OCI-LY1 (cell line): ENCODE data around the gene UMODL1.
A peak's percentile ranks its signal among the peaks of the same experiment; 100 is the strongest.

Experiments
- H2AFZ ChIP-seq: fragments of 200-600 bp; sonication (generic), shearing (Covaris generic); 2 replicates; pipeline ENCODE4 v1.6.0; 2014; ENCODE audit warnings: antibody characterized with exemption, mild to moderate bottlenecking, low read length
- H3F3A ChIP-seq: fragments of 200-600 bp; sonication (generic), shearing (Covaris generic); 2 replicates; pipeline ENCODE4 v1.6.0; 2014; ENCODE audit warnings: mild to moderate bottlenecking, antibody characterized with exemption, low read length, moderate library complexity; ENCODE audit not compliant: insufficient read depth
- H3K27ac ChIP-seq: fragments of 200-600 bp; sonication (generic); 2 replicates; pipeline ENCODE4 v1.5.1; 2014; ENCODE audit warnings: low read length, mixed run types, mild to moderate bottlenecking, low read depth; ENCODE audit not compliant: poor library complexity, severe bottlenecking
- H3K27me3 ChIP-seq: fragments of 200-600 bp; sonication (generic); 2 replicates; pipeline ENCODE4 v1.6.0; 2014; ENCODE audit warnings: antibody characterized with exemption, mild to moderate bottlenecking, low read length, moderate library complexity; ENCODE audit not compliant: insufficient read depth
- H3K36me3 ChIP-seq: fragments of 200-600 bp; sonication (generic); 2 replicates; pipeline ENCODE4 v1.6.1; 2014; ENCODE audit warnings: mild to moderate bottlenecking, antibody characterized with exemption, low read length, moderate library complexity, mixed read lengths; ENCODE audit not compliant: insufficient read depth
- H3K4me1 ChIP-seq: fragments of 200-600 bp; sonication (generic); 2 replicates; pipeline ENCODE4 v1.5.1; 2014; ENCODE audit warnings: mild to moderate bottlenecking, low read length, moderate library complexity; ENCODE audit not compliant: insufficient read depth, severe bottlenecking
- H3K4me2 ChIP-seq: fragments of 200-600 bp; sonication (generic), shearing (Covaris generic); 2 replicates; pipeline ENCODE4 v1.6.1; 2014; ENCODE audit warnings: low read length
- H3K4me3 ChIP-seq: fragments of 200-600 bp; sonication (generic); 2 replicates; pipeline ENCODE4 v1.5.1; 2014; ENCODE audit warnings: low read length, low read depth, mild to moderate bottlenecking, mixed read lengths; ENCODE audit not compliant: poor library complexity, severe bottlenecking
- H3K79me2 ChIP-seq: fragments of 200-600 bp; shearing (Covaris generic); 2 replicates; pipeline ENCODE4 v1.6.1; 2016; ENCODE audit warnings: mixed run types, low read length, mixed read lengths; ENCODE audit not compliant: insufficient read depth
- H3K9ac ChIP-seq: fragments of 200-600 bp; sonication (generic), shearing (Covaris generic); 2 replicates; pipeline ENCODE4 v1.6.1; 2014; ENCODE audit warnings: mild to moderate bottlenecking, low read length, mixed read lengths
- H3K9me2 ChIP-seq: fragments of 200-600 bp; sonication (generic), shearing (Covaris generic); 2 replicates; pipeline ENCODE4 v1.6.1; 2014; ENCODE audit warnings: low read depth, mild to moderate bottlenecking, low read length, mixed read lengths
- H3K9me3 ChIP-seq: fragments of 200-600 bp; shearing (Covaris generic); 2 replicates; pipeline ENCODE4 v1.6.1; 2014; ENCODE audit warnings: low read length, mixed read lengths
- H4K20me1 ChIP-seq: fragments of 200-600 bp; sonication (generic), shearing (Covaris generic); 2 replicates; pipeline ENCODE4 v1.6.0; 2016; ENCODE audit warnings: mild to moderate bottlenecking, low read length; ENCODE audit not compliant: insufficient read depth
- EZH2 ChIP-seq: fragments of 200-600 bp; sonication (generic), shearing (Covaris generic); IDR thresholded peaks from 2 replicates; pipeline ENCODE4 v1.8.0; 2017; ENCODE audit warnings: borderline replicate concordance, mixed run types, mild to moderate bottlenecking, antibody characterized with exemption, low read length, moderate library complexity, mixed read lengths
- TF ChIP-seq, protein P1 (sequence below): fragments of 200-600 bp; sonication (generic), shearing (Covaris generic); IDR thresholded peaks from 2 replicates; pipeline ENCODE4 v1.5.1; 2017; ENCODE audit warnings: mild to moderate bottlenecking, antibody characterized with exemption, low read length, moderate library complexity, mixed read lengths

UMODL1 gene

DNA sequence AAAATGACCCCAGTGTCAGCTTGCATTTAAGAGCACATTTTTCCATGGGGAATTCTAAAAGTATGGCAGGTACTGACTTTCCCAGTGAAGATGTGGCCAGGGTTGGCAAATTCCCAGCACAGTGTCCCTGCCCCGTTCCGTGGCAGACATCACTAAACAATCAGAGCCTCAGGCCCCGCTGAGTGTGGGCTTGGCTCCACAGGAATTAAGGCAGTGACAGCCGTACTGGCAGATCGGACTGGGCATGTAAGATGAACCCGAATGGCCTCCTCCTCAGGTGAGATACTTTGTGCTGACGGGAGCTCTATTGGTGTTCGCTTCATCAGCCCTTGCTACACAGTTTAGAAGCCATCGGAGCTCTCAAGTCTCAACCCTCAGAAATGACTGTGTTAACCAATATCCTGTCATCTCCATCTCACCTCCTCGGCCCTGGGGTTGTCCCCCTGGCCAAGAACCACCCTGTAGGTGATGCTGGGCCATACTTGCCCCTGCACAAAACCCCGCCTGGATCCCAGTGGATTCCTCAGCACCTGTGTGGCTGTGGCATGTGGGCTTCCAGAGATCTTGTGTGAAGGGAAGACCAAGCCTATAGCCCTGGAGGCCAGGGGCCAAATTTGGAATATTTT, 118.9 kb downstream of the UMODL1 start:
- Histone ChIP-seq H2AFZ (no peak overlapping the region), H3K9me2 (no peaks in the 10 kb centered on the region), H3K4me3 (no peak overlapping the region), H3K9ac (no peak overlapping the region), H3F3A (no peaks in the 10 kb centered on the region), H3K27me3 (no peaks in the 10 kb centered on the region), H3K4me2 (no peak overlapping the region), H3K9me3 (peaks cover 13% of the 10 kb centered on the region), H3K27ac (peak overlapping the region; percentile 94), H3K4me1 (peaks cover 66% of the 10 kb centered on the region), H3K36me3 (no peaks in the 10 kb centered on the region), H4K20me1 (no peaks in the 10 kb centered on the region), H3K79me2 (no peaks in the 10 kb centered on the region)
- TF ChIP-seq EZH2: no peak
- TF ChIP-seq, protein P1, sequence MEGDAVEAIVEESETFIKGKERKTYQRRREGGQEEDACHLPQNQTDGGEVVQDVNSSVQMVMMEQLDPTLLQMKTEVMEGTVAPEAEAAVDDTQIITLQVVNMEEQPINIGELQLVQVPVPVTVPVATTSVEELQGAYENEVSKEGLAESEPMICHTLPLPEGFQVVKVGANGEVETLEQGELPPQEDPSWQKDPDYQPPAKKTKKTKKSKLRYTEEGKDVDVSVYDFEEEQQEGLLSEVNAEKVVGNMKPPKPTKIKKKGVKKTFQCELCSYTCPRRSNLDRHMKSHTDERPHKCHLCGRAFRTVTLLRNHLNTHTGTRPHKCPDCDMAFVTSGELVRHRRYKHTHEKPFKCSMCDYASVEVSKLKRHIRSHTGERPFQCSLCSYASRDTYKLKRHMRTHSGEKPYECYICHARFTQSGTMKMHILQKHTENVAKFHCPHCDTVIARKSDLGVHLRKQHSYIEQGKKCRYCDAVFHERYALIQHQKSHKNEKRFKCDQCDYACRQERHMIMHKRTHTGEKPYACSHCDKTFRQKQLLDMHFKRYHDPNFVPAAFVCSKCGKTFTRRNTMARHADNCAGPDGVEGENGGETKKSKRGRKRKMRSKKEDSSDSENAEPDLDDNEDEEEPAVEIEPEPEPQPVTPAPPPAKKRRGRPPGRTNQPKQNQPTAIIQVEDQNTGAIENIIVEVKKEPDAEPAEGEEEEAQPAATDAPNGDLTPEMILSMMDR: no peak

GRCh38 chr21:42190486-42190863, 119.4 kb downstream of the UMODL1 start:
- Histone ChIP-seq H3K9ac (no peak overlapping the region), H3K36me3 (no peaks in the 10 kb centered on the region), H3K9me2 (no peaks in the 10 kb centered on the region), H3F3A (no peaks in the 10 kb centered on the region), H3K4me1 (peaks cover 66% of the 10 kb centered on the region), H2AFZ (no peak overlapping the region), H3K9me3 (peaks cover 13% of the 10 kb centered on the region), H3K27ac (no peak overlapping the region), H3K4me2 (no peak overlapping the region), H3K4me3 (no peak overlapping the region), H3K27me3 (no peaks in the 10 kb centered on the region), H3K79me2 (no peaks in the 10 kb centered on the region), H4K20me1 (no peaks in the 10 kb centered on the region)
- TF ChIP-seq, protein P1: no peak
- no peak for TF ChIP-seq EZH2

DNA sequence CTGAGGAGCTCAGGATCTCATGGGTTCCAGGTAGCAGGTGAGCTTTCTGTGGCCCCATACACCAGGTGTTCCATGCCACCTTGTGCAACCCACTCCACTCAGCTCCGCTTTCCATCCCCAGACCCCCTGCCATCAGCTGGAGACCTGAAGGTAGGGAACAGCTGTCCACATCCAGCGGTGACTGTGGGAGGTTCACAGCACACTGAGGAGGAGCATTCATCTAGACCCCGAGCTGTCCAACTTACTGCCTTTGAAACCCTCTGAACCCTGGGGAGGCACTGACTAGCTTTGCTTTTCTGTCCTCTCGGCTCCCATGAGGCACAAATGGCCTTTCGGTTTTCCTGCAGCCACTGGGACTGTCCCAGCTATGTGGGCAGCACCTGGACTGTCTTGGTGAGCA, 119.9 kb downstream of the UMODL1 start:
- Histone ChIP-seq H3K9me2 (no peaks in the 10 kb centered on the region), H2AFZ (no peak overlapping the region), H3K4me1 (peaks cover 66% of the 10 kb centered on the region), H3K4me2 (no peak overlapping the region), H3K9me3 (peaks cover 9% of the 10 kb centered on the region), H3K79me2 (no peaks in the 10 kb centered on the region), H3K36me3 (no peaks in the 10 kb centered on the region), H3K4me3 (no peak overlapping the region), H4K20me1 (no peaks in the 10 kb centered on the region), H3K9ac (no peak overlapping the region), H3F3A (no peaks in the 10 kb centered on the region), H3K27me3 (no peaks in the 10 kb centered on the region), H3K27ac (no peak overlapping the region)
- TF ChIP-seq EZH2: no peak
- TF ChIP-seq, protein P1: no peak
